Hepatocyte (in vitro differentiated cells): ENCODE data around the gene RETREG2.

Experiments
- EZH2phosphoT487 ChIP-seq: fragments of 200-600 bp; sonication (generic); IDR thresholded peaks from one replicate; pipeline ENCODE4 v1.6.1; 2018; ENCODE audit warnings: antibody characterized with exemption, mild to moderate bottlenecking, low read depth, moderate library complexity; ENCODE audit not compliant: unreplicated experiment, severe bottlenecking
- TF ChIP-seq, protein P1 (sequence below): fragments of 200-600 bp; sonication (generic); IDR thresholded peaks from 2 replicates; pipeline ENCODE4 v1.5.1; 2016; ENCODE audit warnings: antibody characterized with exemption, mild to moderate bottlenecking; ENCODE audit not compliant: poor library complexity

DNA sequence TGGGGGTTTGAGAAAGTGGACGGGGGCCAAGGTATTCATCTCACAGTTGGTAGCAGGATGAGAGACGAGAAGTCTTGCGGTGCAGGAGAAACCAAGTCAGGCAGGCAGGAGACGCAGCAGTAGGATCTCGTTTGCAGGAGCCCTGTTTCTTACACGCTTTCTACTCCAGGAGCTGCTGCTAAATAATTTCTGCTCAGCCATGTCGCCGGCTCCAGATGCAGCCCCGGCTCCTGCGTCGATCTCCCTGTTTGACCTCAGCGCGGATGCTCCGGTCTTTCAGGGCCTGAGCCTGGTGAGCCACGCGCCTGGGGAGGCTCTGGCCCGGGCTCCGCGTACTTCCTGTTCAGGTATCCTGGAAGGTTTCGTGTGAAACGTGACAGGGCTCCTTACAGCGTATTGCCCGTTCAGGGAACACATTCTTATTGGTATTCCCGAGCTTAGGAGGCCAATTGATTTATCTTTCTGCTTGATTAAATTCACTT is 52.0 kb downstream of the RETREG2 start:
- TF ChIP-seq EZH2phosphoT487, result no peak
- TF ChIP-seq, protein P1, sequence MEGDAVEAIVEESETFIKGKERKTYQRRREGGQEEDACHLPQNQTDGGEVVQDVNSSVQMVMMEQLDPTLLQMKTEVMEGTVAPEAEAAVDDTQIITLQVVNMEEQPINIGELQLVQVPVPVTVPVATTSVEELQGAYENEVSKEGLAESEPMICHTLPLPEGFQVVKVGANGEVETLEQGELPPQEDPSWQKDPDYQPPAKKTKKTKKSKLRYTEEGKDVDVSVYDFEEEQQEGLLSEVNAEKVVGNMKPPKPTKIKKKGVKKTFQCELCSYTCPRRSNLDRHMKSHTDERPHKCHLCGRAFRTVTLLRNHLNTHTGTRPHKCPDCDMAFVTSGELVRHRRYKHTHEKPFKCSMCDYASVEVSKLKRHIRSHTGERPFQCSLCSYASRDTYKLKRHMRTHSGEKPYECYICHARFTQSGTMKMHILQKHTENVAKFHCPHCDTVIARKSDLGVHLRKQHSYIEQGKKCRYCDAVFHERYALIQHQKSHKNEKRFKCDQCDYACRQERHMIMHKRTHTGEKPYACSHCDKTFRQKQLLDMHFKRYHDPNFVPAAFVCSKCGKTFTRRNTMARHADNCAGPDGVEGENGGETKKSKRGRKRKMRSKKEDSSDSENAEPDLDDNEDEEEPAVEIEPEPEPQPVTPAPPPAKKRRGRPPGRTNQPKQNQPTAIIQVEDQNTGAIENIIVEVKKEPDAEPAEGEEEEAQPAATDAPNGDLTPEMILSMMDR, result no peak
